ENCODE data around the gene CSF1. TPM values are rescaled to one million over a fixed set of nuclear protein-coding genes. Genes with fewer than 3 reads are reported as not detected.

CSF1 gene
- total and polyA plus RNA-seq, 4 experiments from 2014 or later, result 5.0 to 13.9 (median 11.4) TPM

- DNase-seq, result no peak
- peaks cover 0 to 8% (median 4%) of the 10 kb centered on the region in 4 donors for H3K4me1 Mint-ChIP-seq
- intact Hi-C loops (cut with micrococcal nuclease), result no loop called here
- H3K27me3 Mint-ChIP-seq, result no peaks in the 10 kb centered on the region
- H3K36me3 Mint-ChIP-seq, result no peaks in the 10 kb centered on the region
- H3K4me3 Mint-ChIP-seq, result no peak overlapping the region
- ChIA-PET CTCF (ENCODE audit: partially characterized antibody) (no interaction called here), POLR2A (ENCODE audit: partially characterized antibody) (no interaction called here)
- H3K27ac Mint-ChIP-seq, result peak overlapping the region in 1 of 7 donors; percentile 41
- H3K36me3 ChIP-seq (ENCODE audit: insufficient read depth, low read length), result no peaks in the 10 kb centered on the region
- H3K27ac ChIP-seq (ENCODE audit: low read depth, low read length), result no peak overlapping the region
- no peak overlapping the region for H3K4me3 ChIP-seq (ENCODE audit: low read length in 2 of 2)
- H3K9me3 Mint-ChIP-seq, result no peaks in the 10 kb centered on the region
- H3K9me3 ChIP-seq (ENCODE audit: control insufficient read depth in 1 of 2, low read length in 2 of 2), result no peaks in the 10 kb centered on the region
- no peaks in the 10 kb centered on the region for H3K4me1 ChIP-seq (ENCODE audit: insufficient read depth, low read length)
- no peaks in the 10 kb centered on the region for H3K27me3 ChIP-seq (ENCODE audit: insufficient read depth, low read length)
Observed at GRCh38 chr1:109884242-109884891, 26.3 kb upstream of the CSF1 start.

GRCh38 chr1:109885589-109885988 is 25.1 kb upstream of the CSF1 start:
- H3K9me3 ChIP-seq (ENCODE audit: control insufficient read depth in 1 of 2, low read length in 2 of 2), result no peaks in the 10 kb centered on the region
- no peak overlapping the region for H3K4me3 Mint-ChIP-seq
- no peaks in the 10 kb centered on the region for H3K27me3 Mint-ChIP-seq
- intact Hi-C loops (cut with micrococcal nuclease), result no loop called here
- H3K36me3 Mint-ChIP-seq, result no peaks in the 10 kb centered on the region
- POLR2A ChIA-PET (ENCODE audit: partially characterized antibody), result interaction anchor here (0.7 kb wide), 1 partner anchor 281 kb away, joined by 3 read pairs; no protein-coding TSS in a partner anchor
- no peak overlapping the region for H3K4me3 ChIP-seq (ENCODE audit: low read length in 2 of 2)
- H3K9me3 Mint-ChIP-seq, result no peaks in the 10 kb centered on the region
- CTCF ChIA-PET (ENCODE audit: partially characterized antibody), result no interaction called here
- H3K36me3 ChIP-seq (ENCODE audit: insufficient read depth, low read length), result no peaks in the 10 kb centered on the region
- H3K27ac ChIP-seq (ENCODE audit: low read depth, low read length), result no peak overlapping the region
- H3K4me1 Mint-ChIP-seq, result peaks cover 0 to 10% (median 6%) of the 10 kb centered on the region in 4 donors
- no peaks in the 10 kb centered on the region for H3K27me3 ChIP-seq (ENCODE audit: insufficient read depth, low read length)
- no peak for DNase-seq
- H3K27ac Mint-ChIP-seq, result peak overlapping the region in 1 of 7 donors; percentile 37
- no peaks in the 10 kb centered on the region for H3K4me1 ChIP-seq (ENCODE audit: insufficient read depth, low read length)

GRCh38 chr1:109886827-109887226 is 23.8 kb upstream of the CSF1 start:
- DNase-seq, result no peak
- CTCF ChIA-PET (ENCODE audit: partially characterized antibody), result no interaction called here
- POLR2A ChIA-PET (ENCODE audit: partially characterized antibody), result no interaction called here
- Histone ChIP-seq H3K27me3 (ENCODE audit: insufficient read depth, low read length) (no peaks in the 10 kb centered on the region), H3K9me3 (ENCODE audit: control insufficient read depth in 1 of 2, low read length in 2 of 2) (no peaks in the 10 kb centered on the region), H3K27ac (ENCODE audit: low read depth, low read length) (no peak overlapping the region), H3K36me3 (ENCODE audit: insufficient read depth, low read length) (no peaks in the 10 kb centered on the region), H3K4me1 (ENCODE audit: insufficient read depth, low read length) (no peaks in the 10 kb centered on the region), H3K4me3 (ENCODE audit: low read length in 2 of 2) (no peak overlapping the region)
- Mint-ChIP-seq H3K36me3 (no peaks in the 10 kb centered on the region), H3K27ac (peak overlapping the region in 1 of 7 donors; percentile 74), H3K4me1 (peaks cover 0 to 12% (median 6%) of the 10 kb centered on the region in 4 donors), H3K4me3 (no peak overlapping the region), H3K27me3 (no peaks in the 10 kb centered on the region), H3K9me3 (no peaks in the 10 kb centered on the region)
- intact Hi-C loops (cut with micrococcal nuclease), result no loop called here

- peaks cover 0 to 12% (median 7%) of the 10 kb centered on the region in 4 donors for H3K4me1 Mint-ChIP-seq
- Histone ChIP-seq H3K36me3 (ENCODE audit: insufficient read depth, low read length) (no peaks in the 10 kb centered on the region), H3K9me3 (ENCODE audit: control insufficient read depth in 1 of 2, low read length in 2 of 2) (no peaks in the 10 kb centered on the region), H3K4me3 (ENCODE audit: low read length in 2 of 2) (no peak overlapping the region), H3K27me3 (ENCODE audit: insufficient read depth, low read length) (no peaks in the 10 kb centered on the region), H3K27ac (ENCODE audit: low read depth, low read length) (no peak overlapping the region), H3K4me1 (ENCODE audit: insufficient read depth, low read length) (no peaks in the 10 kb centered on the region)
- no peaks in the 10 kb centered on the region for H3K36me3 Mint-ChIP-seq
- H3K27ac Mint-ChIP-seq, result peak overlapping the region in 2 of 7 donors; percentile 37 to 74
- intact Hi-C loops (cut with micrococcal nuclease), result no loop called here
- no peak for DNase-seq
- ChIA-PET POLR2A (ENCODE audit: partially characterized antibody) (no interaction called here), CTCF (ENCODE audit: partially characterized antibody) (no interaction called here)
- no peak overlapping the region for H3K4me3 Mint-ChIP-seq
- H3K9me3 Mint-ChIP-seq, result no peaks in the 10 kb centered on the region
- no peaks in the 10 kb centered on the region for H3K27me3 Mint-ChIP-seq
Observed at GRCh38 chr1:109887271-109887670, 23.4 kb upstream of the CSF1 start.

GRCh38 chr1:109887884-109888283 is 22.8 kb upstream of the CSF1 start:
- Mint-ChIP-seq H3K27me3 (no peaks in the 10 kb centered on the region), H3K9me3 (no peaks in the 10 kb centered on the region), H3K4me3 (no peak overlapping the region), H3K4me1 (peaks cover 0 to 12% (median 7%) of the 10 kb centered on the region in 4 donors), H3K27ac (peak overlapping the region in 2 of 7 donors; percentile 11 to 50), H3K36me3 (no peaks in the 10 kb centered on the region)
- H3K4me1 ChIP-seq (ENCODE audit: insufficient read depth, low read length), result no peaks in the 10 kb centered on the region
- no peak overlapping the region for H3K27ac ChIP-seq (ENCODE audit: low read depth, low read length)
- H3K4me3 ChIP-seq (ENCODE audit: low read length in 2 of 2), result no peak overlapping the region
- H3K27me3 ChIP-seq (ENCODE audit: insufficient read depth, low read length), result no peaks in the 10 kb centered on the region
- no peaks in the 10 kb centered on the region for H3K9me3 ChIP-seq (ENCODE audit: control insufficient read depth in 1 of 2, low read length in 2 of 2)
- ChIA-PET POLR2A (ENCODE audit: partially characterized antibody) (no interaction called here), CTCF (ENCODE audit: partially characterized antibody) (no interaction called here)
- DNase-seq, result no peak
- intact Hi-C loops (cut with micrococcal nuclease), result no loop called here
- no peaks in the 10 kb centered on the region for H3K36me3 ChIP-seq (ENCODE audit: insufficient read depth, low read length)

- Mint-ChIP-seq H3K36me3 (no peaks in the 10 kb centered on the region), H3K4me1 (peaks cover 0 to 10% (median 4%) of the 10 kb centered on the region in 4 donors), H3K27ac (no peak overlapping the region), H3K27me3 (no peaks in the 10 kb centered on the region), H3K4me3 (no peak overlapping the region), H3K9me3 (no peaks in the 10 kb centered on the region)
- POLR2A ChIA-PET (ENCODE audit: partially characterized antibody), result no interaction called here
- H3K36me3 ChIP-seq (ENCODE audit: insufficient read depth, low read length), result no peaks in the 10 kb centered on the region
- H3K27me3 ChIP-seq (ENCODE audit: insufficient read depth, low read length), result no peaks in the 10 kb centered on the region
- no peak overlapping the region for H3K4me3 ChIP-seq (ENCODE audit: low read length in 2 of 2)
- no peak overlapping the region for H3K27ac ChIP-seq (ENCODE audit: low read depth, low read length)
- H3K9me3 ChIP-seq (ENCODE audit: control insufficient read depth in 1 of 2, low read length in 2 of 2), result no peaks in the 10 kb centered on the region
- intact Hi-C loops (cut with micrococcal nuclease), result no loop called here
- no peaks in the 10 kb centered on the region for H3K4me1 ChIP-seq (ENCODE audit: insufficient read depth, low read length)
- DNase-seq, result no peak
- CTCF ChIA-PET (ENCODE audit: partially characterized antibody), result no interaction called here
Observed at GRCh38 chr1:109889094-109889493, 21.6 kb upstream of the CSF1 start.

GRCh38 chr1:109890115-109890953 is 20.3 kb upstream of the CSF1 start:
- H3K4me3 ChIP-seq (ENCODE audit: low read length in 2 of 2), result no peak overlapping the region
- H3K4me1 Mint-ChIP-seq, result peaks cover 0 to 10% (median 2%) of the 10 kb centered on the region in 4 donors
- H3K4me3 Mint-ChIP-seq, result no peak overlapping the region
- H3K27ac Mint-ChIP-seq, result peak overlapping the region in 4 of 7 donors; percentile 2 to 75 (median 60)
- no peaks in the 10 kb centered on the region for H3K27me3 Mint-ChIP-seq
- no peak for DNase-seq
- POLR2A ChIA-PET (ENCODE audit: partially characterized antibody), result no interaction called here
- CTCF ChIA-PET (ENCODE audit: partially characterized antibody), result no interaction called here
- intact Hi-C loops (cut with micrococcal nuclease), result no loop called here
- H3K36me3 ChIP-seq (ENCODE audit: insufficient read depth, low read length), result no peaks in the 10 kb centered on the region
- no peaks in the 10 kb centered on the region for H3K9me3 Mint-ChIP-seq
- peaks cover 4% of the 10 kb centered on the region for H3K4me1 ChIP-seq (ENCODE audit: insufficient read depth, low read length)
- H3K27me3 ChIP-seq (ENCODE audit: insufficient read depth, low read length), result no peaks in the 10 kb centered on the region
- H3K36me3 Mint-ChIP-seq, result no peaks in the 10 kb centered on the region
- H3K9me3 ChIP-seq (ENCODE audit: control insufficient read depth in 1 of 2, low read length in 2 of 2), result no peaks in the 10 kb centered on the region
- no peak overlapping the region for H3K27ac ChIP-seq (ENCODE audit: low read depth, low read length)

Data from CD4-positive, alpha-beta memory T cell (primary cell).